ENCODE results near the gene TEX51. TPM values are rescaled to one million over a fixed set of nuclear protein-coding genes. Genes with fewer than 3 reads are reported as not detected.

Gene TEX51
- total RNA-seq, 1 donor from 2014 or later, result not detected

DNA sequence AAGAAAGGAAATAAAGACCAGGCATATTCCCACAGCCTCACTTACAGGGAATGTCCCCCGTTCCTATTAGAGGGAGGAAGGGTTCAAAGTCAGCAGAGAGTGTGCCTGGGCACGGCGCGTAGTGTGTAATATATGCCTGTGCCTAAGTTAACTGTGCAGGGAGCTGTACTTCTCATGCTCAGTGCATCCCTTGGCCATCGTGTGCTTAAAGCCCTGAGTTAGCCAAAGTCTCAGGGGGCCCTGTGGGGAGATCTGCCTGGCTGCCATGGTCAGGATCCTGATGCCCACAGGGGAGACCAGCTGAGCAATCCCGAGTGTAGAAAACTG lies 48.4 kb downstream of the TEX51 start:
- peaks cover 2% of the 10 kb centered on the region for H3K4me1 Mint-ChIP-seq (ENCODE audit: low read depth)
- peaks cover 17% of the 10 kb centered on the region for H3K9me3 Mint-ChIP-seq (ENCODE audit: low read depth)
- no peak for DNase-seq (ENCODE audit: low spot score, unreplicated experiment)
- H3K4me3 Mint-ChIP-seq (ENCODE audit: low read depth), result no peak overlapping the region
- H3K36me3 Mint-ChIP-seq (ENCODE audit: insufficient read depth), result peaks cover 3% of the 10 kb centered on the region
- TF ChIP-seq, protein P1, sequence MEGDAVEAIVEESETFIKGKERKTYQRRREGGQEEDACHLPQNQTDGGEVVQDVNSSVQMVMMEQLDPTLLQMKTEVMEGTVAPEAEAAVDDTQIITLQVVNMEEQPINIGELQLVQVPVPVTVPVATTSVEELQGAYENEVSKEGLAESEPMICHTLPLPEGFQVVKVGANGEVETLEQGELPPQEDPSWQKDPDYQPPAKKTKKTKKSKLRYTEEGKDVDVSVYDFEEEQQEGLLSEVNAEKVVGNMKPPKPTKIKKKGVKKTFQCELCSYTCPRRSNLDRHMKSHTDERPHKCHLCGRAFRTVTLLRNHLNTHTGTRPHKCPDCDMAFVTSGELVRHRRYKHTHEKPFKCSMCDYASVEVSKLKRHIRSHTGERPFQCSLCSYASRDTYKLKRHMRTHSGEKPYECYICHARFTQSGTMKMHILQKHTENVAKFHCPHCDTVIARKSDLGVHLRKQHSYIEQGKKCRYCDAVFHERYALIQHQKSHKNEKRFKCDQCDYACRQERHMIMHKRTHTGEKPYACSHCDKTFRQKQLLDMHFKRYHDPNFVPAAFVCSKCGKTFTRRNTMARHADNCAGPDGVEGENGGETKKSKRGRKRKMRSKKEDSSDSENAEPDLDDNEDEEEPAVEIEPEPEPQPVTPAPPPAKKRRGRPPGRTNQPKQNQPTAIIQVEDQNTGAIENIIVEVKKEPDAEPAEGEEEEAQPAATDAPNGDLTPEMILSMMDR (IDR thresholded peaks at IDR 0.05; ENCODE audit: unreplicated experiment), result no peak
- H3K27ac Mint-ChIP-seq, result no peak overlapping the region
- H3K27me3 Mint-ChIP-seq, result peaks cover 5% of the 10 kb centered on the region

DNA sequence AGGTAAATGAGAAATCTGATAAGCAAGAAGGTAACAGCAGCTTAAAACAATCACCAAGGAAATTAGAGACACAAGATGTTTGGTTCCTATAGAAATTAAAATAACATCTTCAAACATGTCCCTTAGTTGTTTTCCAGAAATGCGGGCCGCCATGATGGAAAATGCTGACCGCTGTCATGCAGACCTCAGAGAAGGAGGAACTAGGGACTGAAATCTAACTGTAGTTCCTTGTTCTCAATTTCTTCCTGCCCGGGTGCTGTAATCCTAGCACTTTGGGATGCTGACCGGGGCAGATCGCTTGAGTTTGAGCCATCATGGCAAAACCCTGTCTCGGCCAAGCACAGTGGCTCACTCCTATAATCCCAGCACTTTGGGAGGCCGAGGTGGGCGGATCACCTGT lies 51.1 kb downstream of the TEX51 start:
- Mint-ChIP-seq H3K27me3 (peaks cover 9% of the 10 kb centered on the region), H3K9me3 (ENCODE audit: low read depth) (peaks cover 13% of the 10 kb centered on the region), H3K27ac (no peak overlapping the region), H3K36me3 (ENCODE audit: insufficient read depth) (no peaks in the 10 kb centered on the region), H3K4me3 (ENCODE audit: low read depth) (no peak overlapping the region), H3K4me1 (ENCODE audit: low read depth) (peaks cover 3% of the 10 kb centered on the region)
- no peak for DNase-seq (ENCODE audit: low spot score, unreplicated experiment)
- TF ChIP-seq, protein P1 (IDR thresholded peaks at IDR 0.05; ENCODE audit: unreplicated experiment), result no peak

DNA sequence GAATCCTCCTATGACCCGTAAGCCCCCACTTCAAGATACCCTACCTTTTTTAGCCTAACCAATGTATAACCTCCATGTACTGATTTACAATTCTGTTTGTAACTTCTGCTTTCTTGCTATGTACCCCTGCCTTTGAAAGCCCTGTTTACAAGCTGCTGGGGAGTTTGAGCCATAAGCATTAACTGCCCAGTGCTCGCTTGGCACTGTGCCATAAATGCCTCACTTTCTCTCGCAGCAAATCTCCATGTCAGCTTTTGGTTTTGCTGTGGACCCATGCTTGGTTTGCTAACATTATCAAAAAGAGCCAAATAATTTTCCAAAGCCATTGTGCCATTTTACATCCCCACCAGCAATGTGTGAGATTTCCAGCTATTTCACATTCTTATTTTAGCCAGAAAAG lies 51.8 kb downstream of the TEX51 start:
- H3K9me3 Mint-ChIP-seq (ENCODE audit: low read depth), result peaks cover 13% of the 10 kb centered on the region
- no peak overlapping the region for H3K27ac Mint-ChIP-seq
- peaks cover 3% of the 10 kb centered on the region for H3K4me1 Mint-ChIP-seq (ENCODE audit: low read depth)
- no peaks in the 10 kb centered on the region for H3K36me3 Mint-ChIP-seq (ENCODE audit: insufficient read depth)
- peaks cover 9% of the 10 kb centered on the region for H3K27me3 Mint-ChIP-seq
- DNase-seq (ENCODE audit: low spot score, unreplicated experiment), result no peak
- TF ChIP-seq, protein P1 (IDR thresholded peaks at IDR 0.05; ENCODE audit: unreplicated experiment), result no peak
- H3K4me3 Mint-ChIP-seq (ENCODE audit: low read depth), result no peak overlapping the region

Other genes with a start within 250 kb of the TEX51 start
- 29.5 and 34.5 TPM in 2 replicates for gene GYPC, start 242.7 kb upstream of the TEX51 start, total RNA-seq
- 65.5 and 66.0 TPM in 2 replicates for gene BIN1, start 208.3 kb downstream of the TEX51 start, total RNA-seq

All from progenitor cell of endocrine pancreas (in vitro differentiated cells).